ENCODE measurements around the gene BHLHA15. TPM values are rescaled to one million over a fixed set of nuclear protein-coding genes. Genes with fewer than 3 reads are reported as not detected.

Gene BHLHA15
- total and polyA plus RNA-seq, 2 donors: not detected

Other genes with a start within 250 kb of the BHLHA15 start
- gene OCM2, start 221.2 kb upstream of the BHLHA15 start, total RNA-seq: not detected
- gene OCM2, start 221.2 kb upstream of the BHLHA15 start, polyA plus RNA-seq: not detected
- 12.4 TPM for gene LMTK2, start 104.6 kb upstream of the BHLHA15 start, total RNA-seq
- 6.8 TPM for gene LMTK2, start 104.6 kb upstream of the BHLHA15 start, polyA plus RNA-seq
- 9.0 TPM for gene TECPR1, start 40.8 kb downstream of the BHLHA15 start, total RNA-seq
- gene TECPR1, start 40.8 kb downstream of the BHLHA15 start, polyA plus RNA-seq: 14.2 TPM
- gene BRI3, start 70.2 kb downstream of the BHLHA15 start, total RNA-seq: 20.8 TPM
- 188 TPM for gene BRI3, start 70.2 kb downstream of the BHLHA15 start, polyA plus RNA-seq
- 4.9 TPM for gene BAIAP2L1, start 189.7 kb downstream of the BHLHA15 start, total RNA-seq
- 3.7 TPM for gene BAIAP2L1, start 189.7 kb downstream of the BHLHA15 start, polyA plus RNA-seq